Measurements from ENCODE around the gene TTLL5. TPM values are rescaled to one million over a fixed set of nuclear protein-coding genes. Genes with fewer than 3 reads are reported as not detected.

The TTLL5 gene
- total RNA-seq, 1 donor from 2014 or later, result 37.9 TPM

DNA sequence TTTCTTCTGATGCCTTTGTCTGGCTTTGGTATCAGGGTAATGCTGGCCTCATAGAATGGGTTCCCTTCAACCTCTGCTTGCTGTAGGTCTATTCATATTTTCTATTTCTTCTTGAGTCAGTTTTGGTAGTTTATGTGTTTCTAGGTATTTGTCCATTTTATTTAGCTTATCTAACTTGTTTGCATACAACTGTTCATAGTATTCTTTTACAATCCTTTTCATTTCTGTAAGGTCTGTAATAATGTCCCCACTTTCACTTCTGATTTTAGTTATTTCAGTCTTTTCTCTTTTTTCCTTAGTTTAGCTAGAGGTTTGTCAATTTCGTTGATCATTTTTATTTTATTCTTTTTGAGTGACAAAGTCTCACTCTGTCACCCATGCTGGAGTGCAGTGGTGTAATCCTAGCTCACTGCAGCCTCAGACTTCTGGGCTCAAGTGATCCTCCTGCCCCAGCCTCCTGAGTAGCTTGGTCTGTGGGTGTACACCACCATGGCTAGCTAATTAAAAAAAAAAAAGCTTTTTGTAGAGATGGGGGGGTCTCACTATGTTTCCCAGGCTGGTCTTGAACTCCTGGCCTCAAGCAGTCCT lies 11.7 kb downstream of the TTLL5 start:
- Mint-ChIP-seq H3K36me3 (ENCODE audit: low read depth) (peaks cover 48% of the 10 kb centered on the region), H3K27me3 (no peaks in the 10 kb centered on the region), H3K4me1 (peaks cover 3% of the 10 kb centered on the region), H3K9me3 (peaks cover 6% of the 10 kb centered on the region), H3K4me3 (no peak overlapping the region), H3K27ac (no peak overlapping the region)
- TF ChIP-seq, protein P1, sequence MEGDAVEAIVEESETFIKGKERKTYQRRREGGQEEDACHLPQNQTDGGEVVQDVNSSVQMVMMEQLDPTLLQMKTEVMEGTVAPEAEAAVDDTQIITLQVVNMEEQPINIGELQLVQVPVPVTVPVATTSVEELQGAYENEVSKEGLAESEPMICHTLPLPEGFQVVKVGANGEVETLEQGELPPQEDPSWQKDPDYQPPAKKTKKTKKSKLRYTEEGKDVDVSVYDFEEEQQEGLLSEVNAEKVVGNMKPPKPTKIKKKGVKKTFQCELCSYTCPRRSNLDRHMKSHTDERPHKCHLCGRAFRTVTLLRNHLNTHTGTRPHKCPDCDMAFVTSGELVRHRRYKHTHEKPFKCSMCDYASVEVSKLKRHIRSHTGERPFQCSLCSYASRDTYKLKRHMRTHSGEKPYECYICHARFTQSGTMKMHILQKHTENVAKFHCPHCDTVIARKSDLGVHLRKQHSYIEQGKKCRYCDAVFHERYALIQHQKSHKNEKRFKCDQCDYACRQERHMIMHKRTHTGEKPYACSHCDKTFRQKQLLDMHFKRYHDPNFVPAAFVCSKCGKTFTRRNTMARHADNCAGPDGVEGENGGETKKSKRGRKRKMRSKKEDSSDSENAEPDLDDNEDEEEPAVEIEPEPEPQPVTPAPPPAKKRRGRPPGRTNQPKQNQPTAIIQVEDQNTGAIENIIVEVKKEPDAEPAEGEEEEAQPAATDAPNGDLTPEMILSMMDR (IDR thresholded peaks at IDR 0.05), result no peak
- ATAC-seq (ENCODE audit: low read depth), result no peak
- ChIA-PET CTCF (interaction anchor here (0.7 to 1.5 kb wide), 4 partner anchors 9 to 37 kb away, joined by 3 to 7 read pairs (median 4); no protein-coding TSS in a partner anchor), POLR2A (interaction anchor here (0.6 kb wide), 1 partner anchor 748 kb away, joined by 4 read pairs; no protein-coding TSS in a partner anchor)
- intact Hi-C loops (cut with micrococcal nuclease), result no loop called here
- DNase-seq, result no peak

DNA sequence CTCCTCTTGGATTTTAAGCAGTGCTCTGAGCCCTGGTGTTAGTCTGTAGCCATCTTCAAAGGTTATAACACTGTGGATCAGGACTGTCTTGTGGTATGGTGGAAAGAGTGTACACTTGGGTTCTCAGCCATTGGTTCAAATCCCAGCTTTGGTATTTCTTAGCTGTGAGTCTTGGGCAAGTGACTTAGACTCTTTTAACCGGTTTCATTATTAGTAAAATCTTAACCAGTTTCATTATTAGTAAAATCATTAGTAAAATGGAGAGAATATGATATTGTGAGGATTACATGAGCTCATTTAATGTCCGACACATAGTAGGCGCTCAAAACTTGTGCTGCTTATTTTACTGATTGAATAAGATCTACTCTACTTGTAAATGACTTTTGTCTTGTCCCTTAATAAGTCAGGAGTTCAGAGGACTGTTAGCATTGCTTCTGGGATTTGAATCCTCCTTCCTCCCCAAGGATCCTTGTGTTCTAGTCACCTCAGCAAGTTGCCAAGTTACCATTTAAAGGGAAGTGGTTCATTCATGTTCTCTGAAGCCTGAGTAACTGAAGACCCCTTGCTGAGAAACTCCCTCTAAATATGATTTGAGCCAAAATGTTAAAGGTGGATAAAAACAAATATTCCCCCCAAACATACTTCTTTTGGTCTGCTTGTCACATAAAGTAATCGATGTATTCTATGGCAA lies 12.4 kb downstream of the TTLL5 start:
- no peak for DNase-seq
- H3K36me3 Mint-ChIP-seq (ENCODE audit: low read depth), result peaks cover 45% of the 10 kb centered on the region
- peaks cover 6% of the 10 kb centered on the region for H3K9me3 Mint-ChIP-seq
- ChIA-PET POLR2A (interaction anchor here (1.3 kb wide), 1 partner anchor 13 kb away, joined by 5 read pairs; the partner anchor contains the start of genes ERG28 and TTLL5), CTCF (interaction anchor here (0.7 to 1.5 kb wide), 4 partner anchors 10 to 36 kb away, joined by 3 to 7 read pairs (median 4); no protein-coding TSS in a partner anchor)
- intact Hi-C loops (cut with micrococcal nuclease), result no loop called here
- no peak overlapping the region for H3K4me3 Mint-ChIP-seq
- peaks cover 3% of the 10 kb centered on the region for H3K4me1 Mint-ChIP-seq
- peak; percentile 50 for ATAC-seq (ENCODE audit: low read depth)
- TF ChIP-seq, protein P1 (IDR thresholded peaks at IDR 0.05), result no peak
- H3K27ac Mint-ChIP-seq, result peak overlapping the region; percentile 19
- no peaks in the 10 kb centered on the region for H3K27me3 Mint-ChIP-seq

DNA sequence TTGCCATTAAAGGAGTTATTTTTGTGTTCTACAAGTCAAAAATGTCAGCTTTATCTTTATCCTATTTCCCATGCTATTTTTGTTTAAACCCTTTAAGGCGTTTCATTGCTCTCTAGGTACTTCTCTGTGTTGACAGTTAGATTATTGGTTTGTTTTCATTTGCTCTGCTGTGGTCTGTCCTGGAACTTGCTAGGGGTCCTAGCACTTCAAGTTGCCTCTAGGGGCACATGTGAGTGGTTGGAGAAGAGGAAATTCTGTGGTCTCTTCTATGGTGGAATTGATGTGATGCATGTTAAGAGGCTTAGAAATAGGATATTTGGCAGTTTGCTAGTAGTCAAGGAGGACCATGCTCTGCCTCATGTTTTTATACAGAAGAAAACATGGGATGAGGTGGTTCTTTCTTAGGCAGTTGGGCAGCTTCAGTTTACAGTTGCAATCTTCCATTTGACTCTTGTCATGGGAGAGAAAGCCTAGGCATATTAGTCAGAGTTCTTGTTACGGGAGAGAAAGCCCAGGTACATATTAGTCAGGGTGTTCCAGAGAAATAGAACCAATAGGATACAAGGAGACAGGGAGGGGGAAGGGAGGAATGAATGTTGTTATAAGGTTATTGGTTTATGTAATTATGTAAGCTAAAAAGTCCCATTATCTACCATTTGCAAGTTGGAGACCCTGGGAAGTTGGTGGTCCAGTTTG lies 14.4 kb downstream of the TTLL5 start:
- DNase-seq (no peak), ATAC-seq (ENCODE audit: low read depth) (no peak)
- Mint-ChIP-seq H3K36me3 (ENCODE audit: low read depth) (peaks cover 33% of the 10 kb centered on the region), H3K4me3 (no peak overlapping the region), H3K4me1 (peaks cover 3% of the 10 kb centered on the region), H3K27me3 (no peaks in the 10 kb centered on the region), H3K9me3 (peaks cover 6% of the 10 kb centered on the region), H3K27ac (no peak overlapping the region)
- ChIA-PET POLR2A (no interaction called here), CTCF (no interaction called here)
- TF ChIP-seq, protein P1 (IDR thresholded peaks at IDR 0.05), result no peak
- intact Hi-C loops (cut with micrococcal nuclease), result no loop called here

DNA sequence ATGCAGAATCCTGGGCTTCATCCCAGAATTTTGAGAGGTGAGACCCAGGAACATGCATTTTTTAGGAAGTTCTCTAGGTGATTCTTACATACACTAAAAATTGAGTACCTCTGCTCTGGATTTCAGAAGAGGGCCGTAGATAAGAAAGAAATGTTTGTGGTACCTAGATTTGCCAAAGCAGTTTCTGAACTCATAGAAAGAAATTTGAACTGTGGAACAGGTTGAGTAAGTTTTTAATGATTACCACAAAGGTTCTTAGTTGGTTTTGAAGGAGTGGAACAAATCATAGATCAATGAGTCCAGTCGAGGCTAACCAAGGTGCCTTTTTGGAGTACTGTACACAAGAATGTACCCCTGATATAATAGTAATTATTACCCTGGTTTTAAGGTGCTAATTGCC lies 24.9 kb downstream of the TTLL5 start:
- POLR2A ChIA-PET, result no interaction called here
- H3K4me3 Mint-ChIP-seq, result no peak overlapping the region
- peaks cover 56% of the 10 kb centered on the region for H3K36me3 Mint-ChIP-seq (ENCODE audit: low read depth)
- H3K27me3 Mint-ChIP-seq, result no peaks in the 10 kb centered on the region
- no peaks in the 10 kb centered on the region for H3K4me1 Mint-ChIP-seq
- DNase-seq, result no peak
- ATAC-seq (ENCODE audit: low read depth), result no peak
- intact Hi-C loops (cut with micrococcal nuclease), result no loop called here
- TF ChIP-seq, protein P1 (IDR thresholded peaks at IDR 0.05), result no peak
- CTCF ChIA-PET, result no interaction called here
- H3K9me3 Mint-ChIP-seq, result no peaks in the 10 kb centered on the region
- H3K27ac Mint-ChIP-seq, result no peak overlapping the region

DNA sequence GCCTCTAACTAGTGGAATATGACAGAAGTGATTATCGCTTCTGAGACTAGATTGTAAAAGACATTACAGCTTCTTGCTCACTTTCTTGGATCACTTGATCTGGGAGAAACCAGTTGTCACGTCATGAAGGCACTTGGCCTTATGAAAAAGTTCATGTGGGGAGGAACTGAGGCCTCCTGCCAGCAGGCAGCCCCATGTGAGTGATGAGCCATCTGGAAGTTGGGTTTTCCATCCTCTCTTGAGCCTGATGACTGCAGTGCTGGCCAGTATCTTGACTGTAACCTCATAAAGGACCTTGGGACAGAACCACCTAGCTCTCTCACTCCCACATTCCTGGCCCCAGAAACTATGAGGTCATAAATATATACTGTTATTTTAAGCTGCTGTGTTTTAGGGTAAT lies 28.0 kb downstream of the TTLL5 start:
- TF ChIP-seq, protein P1 (IDR thresholded peaks at IDR 0.05), result no peak
- ChIA-PET CTCF (interaction anchor here (1.0 kb wide), 1 partner anchor 20 kb away, joined by 3 read pairs; no protein-coding TSS in a partner anchor), POLR2A (no interaction called here)
- H3K9me3 Mint-ChIP-seq, result peaks cover under 1% of the 10 kb centered on the region
- H3K4me3 Mint-ChIP-seq, result no peak overlapping the region
- no peaks in the 10 kb centered on the region for H3K4me1 Mint-ChIP-seq
- no peaks in the 10 kb centered on the region for H3K27me3 Mint-ChIP-seq
- DNase-seq (no peak), ATAC-seq (ENCODE audit: low read depth) (no peak)
- no peak overlapping the region for H3K27ac Mint-ChIP-seq
- intact Hi-C loops (cut with micrococcal nuclease), result no loop called here
- peaks cover 59% of the 10 kb centered on the region for H3K36me3 Mint-ChIP-seq (ENCODE audit: low read depth)

Data from activated B cell treated with CpG ODN at 0.5 μM for 24 hours (primary cell).